ENCODE data around the gene ARHGAP27. TPM values are rescaled to one million over a fixed set of nuclear protein-coding genes. Genes with fewer than 3 reads are reported as not detected.
"Not testable (repeated sequence)": the region's sequence is repeated elsewhere in the genome, so short reads cannot be mapped to it uniquely, and the experiment has no call there.

The ARHGAP27 gene
- total and polyA plus RNA-seq, 2 experiments from 2014 or later = 5.6 to 17.7 TPM

DNA sequence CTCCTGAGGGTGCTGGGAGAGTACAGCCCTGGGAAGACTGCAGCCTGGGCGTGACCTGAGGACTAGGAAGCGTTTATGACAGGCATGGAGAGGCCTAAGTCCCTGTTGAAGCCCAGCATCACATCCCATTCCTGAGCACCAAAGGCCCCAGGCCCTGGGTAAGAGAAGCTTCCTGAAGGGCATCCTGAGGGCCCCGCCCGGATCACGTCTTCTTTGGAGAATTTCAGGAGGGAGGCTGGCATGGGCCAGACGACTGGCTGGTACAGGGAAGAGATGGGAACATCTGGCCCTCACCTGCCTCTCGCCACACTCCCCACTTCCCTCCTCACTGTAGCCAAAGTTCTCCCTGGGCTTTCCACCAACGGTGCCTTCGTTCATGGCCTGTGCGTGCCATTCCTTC is 11.6 kb upstream of the ARHGAP27 start:
- not testable (repeated sequence) for H3K9me3 ChIP-seq (ENCODE audit: low read depth); H3K4me3 ChIP-seq; H3K27ac ChIP-seq; H3K4me1 ChIP-seq (ENCODE audit: low read depth); H3K36me3 ChIP-seq; DNase-seq (ENCODE audit: low read depth in 1 of 2, low spot score in 1 of 2); H3K27me3 ChIP-seq

GRCh38 chr17:45443371-45444260 is 10.9 kb upstream of the ARHGAP27 start:
- H3K36me3 ChIP-seq; H3K4me1 ChIP-seq (ENCODE audit: low read depth); DNase-seq (ENCODE audit: low read depth in 1 of 2, low spot score in 1 of 2); H3K9me3 ChIP-seq (ENCODE audit: low read depth); H3K4me3 ChIP-seq; H3K27ac ChIP-seq; H3K27me3 ChIP-seq: not testable (repeated sequence)

GRCh38 chr17:45441526-45442310 is 9.0 kb upstream of the ARHGAP27 start:
- Histone ChIP-seq H3K9me3 (ENCODE audit: low read depth) (no peaks in the 10 kb centered on the region), H3K4me3 (no peak overlapping the region), H3K27ac (no peak overlapping the region), H3K36me3 (no peaks in the 10 kb centered on the region), H3K27me3 (no peaks in the 10 kb centered on the region), H3K4me1 (ENCODE audit: low read depth) (no peaks in the 10 kb centered on the region)
- DNase-seq (ENCODE audit: low read depth in 1 of 2, low spot score in 1 of 2) = no peak
- TF ChIP-seq, protein P1, sequence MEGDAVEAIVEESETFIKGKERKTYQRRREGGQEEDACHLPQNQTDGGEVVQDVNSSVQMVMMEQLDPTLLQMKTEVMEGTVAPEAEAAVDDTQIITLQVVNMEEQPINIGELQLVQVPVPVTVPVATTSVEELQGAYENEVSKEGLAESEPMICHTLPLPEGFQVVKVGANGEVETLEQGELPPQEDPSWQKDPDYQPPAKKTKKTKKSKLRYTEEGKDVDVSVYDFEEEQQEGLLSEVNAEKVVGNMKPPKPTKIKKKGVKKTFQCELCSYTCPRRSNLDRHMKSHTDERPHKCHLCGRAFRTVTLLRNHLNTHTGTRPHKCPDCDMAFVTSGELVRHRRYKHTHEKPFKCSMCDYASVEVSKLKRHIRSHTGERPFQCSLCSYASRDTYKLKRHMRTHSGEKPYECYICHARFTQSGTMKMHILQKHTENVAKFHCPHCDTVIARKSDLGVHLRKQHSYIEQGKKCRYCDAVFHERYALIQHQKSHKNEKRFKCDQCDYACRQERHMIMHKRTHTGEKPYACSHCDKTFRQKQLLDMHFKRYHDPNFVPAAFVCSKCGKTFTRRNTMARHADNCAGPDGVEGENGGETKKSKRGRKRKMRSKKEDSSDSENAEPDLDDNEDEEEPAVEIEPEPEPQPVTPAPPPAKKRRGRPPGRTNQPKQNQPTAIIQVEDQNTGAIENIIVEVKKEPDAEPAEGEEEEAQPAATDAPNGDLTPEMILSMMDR (IDR thresholded peaks at IDR 0.05; ENCODE audit: low read depth, low read length) = no peak

DNA sequence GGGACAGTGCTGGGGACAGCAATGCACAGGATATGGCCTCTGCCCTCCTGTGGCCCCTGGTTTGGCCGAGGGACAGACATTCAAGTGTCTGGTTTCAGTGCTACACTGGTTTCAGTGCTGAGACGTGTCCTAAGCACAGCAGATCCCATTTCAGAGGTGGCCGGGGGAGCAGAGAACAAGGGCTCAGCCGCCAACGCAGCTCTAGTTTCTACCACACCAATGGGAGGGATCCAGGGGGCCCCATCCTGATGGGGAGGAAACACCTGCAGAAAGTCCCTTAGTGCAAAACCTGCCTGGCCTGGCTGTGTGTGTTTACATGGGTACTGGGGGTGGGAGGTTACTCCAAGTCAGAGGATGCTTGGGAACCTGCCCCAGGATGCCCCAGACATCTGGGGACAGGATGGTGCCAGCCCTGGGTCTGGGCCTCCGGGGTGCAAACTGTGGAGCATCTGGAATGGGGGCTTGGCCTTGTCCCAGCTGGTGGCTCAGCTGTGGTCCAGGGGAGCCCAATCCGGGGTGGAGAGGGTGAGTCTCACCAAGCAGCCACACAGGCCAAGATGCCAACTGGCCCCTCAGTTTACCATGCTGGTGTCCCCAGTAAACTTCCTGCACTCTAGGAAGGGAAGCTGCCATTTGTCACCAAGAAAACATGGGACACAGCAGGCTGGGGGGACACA is 8.3 kb upstream of the ARHGAP27 start:
- H3K27me3 ChIP-seq; DNase-seq (ENCODE audit: low read depth in 1 of 2, low spot score in 1 of 2); H3K27ac ChIP-seq; H3K4me1 ChIP-seq (ENCODE audit: low read depth); H3K36me3 ChIP-seq; H3K9me3 ChIP-seq (ENCODE audit: low read depth); H3K4me3 ChIP-seq: not testable (repeated sequence)

DNA sequence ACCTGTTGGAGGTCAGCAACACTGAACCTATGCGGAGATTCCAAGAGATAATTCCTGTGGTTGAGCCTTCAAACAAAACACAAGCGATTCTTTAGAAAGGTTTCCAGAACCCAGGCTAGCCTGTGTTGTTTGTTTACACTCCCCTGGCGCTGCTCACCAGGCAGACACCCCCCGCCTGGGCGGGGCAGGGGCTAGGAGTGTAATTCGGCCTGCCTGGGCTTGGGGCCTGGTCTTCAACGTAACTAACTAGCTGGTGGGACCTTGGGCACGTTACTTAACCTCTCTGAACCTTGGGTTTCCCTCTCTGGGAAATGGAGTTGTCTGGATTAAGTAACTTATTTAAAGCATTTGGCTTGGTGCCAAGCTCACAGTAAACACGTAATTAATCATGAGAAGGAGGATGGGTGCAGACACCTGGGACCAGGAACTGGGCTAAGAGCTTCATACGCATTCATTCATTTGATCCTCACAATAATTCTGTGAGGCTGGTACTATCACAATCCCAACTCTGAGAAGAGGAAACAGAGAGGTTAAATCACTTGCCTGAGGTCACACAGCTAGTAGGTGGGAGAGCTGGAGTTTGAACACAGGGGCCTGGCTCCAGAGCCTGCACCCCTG is 7.6 kb upstream of the ARHGAP27 start:
- Histone ChIP-seq H3K4me1 (ENCODE audit: low read depth) (no peaks in the 10 kb centered on the region), H3K27me3 (no peaks in the 10 kb centered on the region), H3K9me3 (ENCODE audit: low read depth) (no peaks in the 10 kb centered on the region), H3K4me3 (no peak overlapping the region), H3K27ac (no peak overlapping the region), H3K36me3 (no peaks in the 10 kb centered on the region)
- TF ChIP-seq, protein P1 (IDR thresholded peaks at IDR 0.05; ENCODE audit: low read depth, low read length) = no peak
- DNase-seq (ENCODE audit: low read depth in 1 of 2, low spot score in 1 of 2) = peak in 1 of 2 donors; percentile 14

DNA sequence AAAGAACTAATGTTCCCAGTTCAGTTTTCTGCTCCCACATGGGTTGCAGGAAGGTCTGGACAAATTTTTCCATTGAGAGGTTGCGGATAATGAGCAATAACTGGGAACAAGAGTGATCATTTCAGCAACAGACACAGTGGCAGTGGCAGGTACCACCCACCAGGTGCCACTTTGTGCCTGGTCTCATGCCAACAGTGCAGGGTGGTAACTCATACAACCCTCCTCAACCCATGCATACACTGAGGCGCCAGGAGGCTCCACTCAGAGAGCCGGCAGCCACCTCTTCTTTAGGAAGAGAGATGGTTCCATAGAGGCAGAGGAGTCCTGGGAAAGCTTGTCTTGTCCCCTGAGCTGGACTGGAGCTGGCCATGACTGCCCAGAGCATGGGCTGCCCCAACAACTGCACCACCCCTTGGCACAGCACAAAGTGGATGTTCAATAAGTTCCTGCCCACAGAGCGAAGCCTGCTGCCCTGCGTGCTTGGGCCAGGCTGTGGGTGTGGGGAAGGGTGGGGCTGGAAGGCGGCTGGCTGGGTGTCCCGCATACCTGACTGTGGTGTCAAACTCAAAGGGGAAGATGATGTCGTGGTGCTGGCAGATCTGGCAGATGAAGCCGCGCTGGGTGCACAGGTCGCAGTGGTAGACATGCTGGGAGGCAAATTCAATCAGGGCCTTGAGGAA is 6.4 kb upstream of the ARHGAP27 start:
- no peak overlapping the region for H3K27ac ChIP-seq
- no peaks in the 10 kb centered on the region for H3K36me3 ChIP-seq
- H3K4me1 ChIP-seq (ENCODE audit: low read depth) = no peaks in the 10 kb centered on the region
- H3K27me3 ChIP-seq = no peaks in the 10 kb centered on the region
- H3K4me3 ChIP-seq = no peak overlapping the region
- DNase-seq (ENCODE audit: low read depth in 1 of 2, low spot score in 1 of 2) = no peak
- TF ChIP-seq, protein P1 (IDR thresholded peaks at IDR 0.05; ENCODE audit: low read depth, low read length) = no peak
- no peaks in the 10 kb centered on the region for H3K9me3 ChIP-seq (ENCODE audit: low read depth)
